Testis (tissue), 2 donors: ENCODE data around the gene HOOK1.

Source experiments
- POLR2A ChIP-seq: fragments of 450-650 bp; IDR thresholded peaks from one replicate; pipeline ENCODE4 v1.6.1; 2017; ENCODE audit warnings: antibody characterized with exemption, mild to moderate bottlenecking, moderate library complexity
- TF ChIP-seq, protein P1 (sequence below), 3 experiments: fragments of 450-650 bp in 2 of 3; fragments of 200-600 bp in 1 of 3; sonication (generic) in 1 of 3; IDR thresholded peaks; one replicate each; pipeline ENCODE4 v1.5.1; 2016 to 2019; ENCODE audit warnings: antibody characterized with exemption in 3 of 3, mild to moderate bottlenecking in 2 of 3, moderate library complexity in 1 of 3

DNA sequence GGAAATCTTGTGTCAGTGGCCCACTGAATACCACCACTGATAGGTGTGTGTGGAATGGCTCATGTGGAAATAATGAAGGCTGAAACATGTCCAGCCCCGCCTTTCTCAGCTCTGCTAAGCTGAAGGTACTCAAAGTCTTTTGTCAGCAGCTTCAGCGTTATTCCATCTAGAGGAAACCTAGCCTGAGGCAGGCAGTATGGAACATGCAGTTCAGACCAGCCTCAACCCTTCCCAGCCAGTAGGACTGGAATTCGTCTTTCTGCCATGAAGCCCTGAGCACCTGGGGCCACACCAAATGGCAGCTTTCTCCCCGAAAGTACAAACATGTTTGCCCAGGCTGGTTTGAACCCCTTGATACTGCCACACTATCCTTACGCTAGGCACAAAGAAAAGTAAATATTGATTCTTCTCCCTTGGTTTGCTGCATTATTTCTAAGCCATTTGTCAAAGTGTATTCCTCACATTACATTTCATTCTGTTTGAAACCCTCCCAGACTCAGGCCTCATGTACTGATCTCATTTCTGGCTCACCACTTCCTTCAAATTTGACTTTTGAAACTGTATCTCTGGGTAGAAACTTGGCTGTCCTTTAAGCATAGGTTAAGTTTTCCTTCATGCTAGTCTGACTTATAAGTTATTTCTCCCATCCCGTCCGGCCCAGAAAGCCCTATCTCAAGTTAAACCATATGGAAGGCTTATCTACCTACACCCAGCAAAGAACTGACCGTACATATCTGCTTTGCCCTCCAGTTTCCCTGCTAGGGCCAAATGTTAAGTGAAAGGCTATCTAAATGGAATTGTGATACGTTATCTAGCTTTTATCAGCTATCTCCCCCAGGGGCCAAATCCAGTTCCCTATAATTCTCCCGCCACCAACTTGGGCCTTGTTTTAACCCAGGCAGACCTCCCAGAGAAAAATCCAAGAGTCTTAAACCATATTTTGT is 45.7 kb upstream of the HOOK1 start:
- TF ChIP-seq, protein P1, sequence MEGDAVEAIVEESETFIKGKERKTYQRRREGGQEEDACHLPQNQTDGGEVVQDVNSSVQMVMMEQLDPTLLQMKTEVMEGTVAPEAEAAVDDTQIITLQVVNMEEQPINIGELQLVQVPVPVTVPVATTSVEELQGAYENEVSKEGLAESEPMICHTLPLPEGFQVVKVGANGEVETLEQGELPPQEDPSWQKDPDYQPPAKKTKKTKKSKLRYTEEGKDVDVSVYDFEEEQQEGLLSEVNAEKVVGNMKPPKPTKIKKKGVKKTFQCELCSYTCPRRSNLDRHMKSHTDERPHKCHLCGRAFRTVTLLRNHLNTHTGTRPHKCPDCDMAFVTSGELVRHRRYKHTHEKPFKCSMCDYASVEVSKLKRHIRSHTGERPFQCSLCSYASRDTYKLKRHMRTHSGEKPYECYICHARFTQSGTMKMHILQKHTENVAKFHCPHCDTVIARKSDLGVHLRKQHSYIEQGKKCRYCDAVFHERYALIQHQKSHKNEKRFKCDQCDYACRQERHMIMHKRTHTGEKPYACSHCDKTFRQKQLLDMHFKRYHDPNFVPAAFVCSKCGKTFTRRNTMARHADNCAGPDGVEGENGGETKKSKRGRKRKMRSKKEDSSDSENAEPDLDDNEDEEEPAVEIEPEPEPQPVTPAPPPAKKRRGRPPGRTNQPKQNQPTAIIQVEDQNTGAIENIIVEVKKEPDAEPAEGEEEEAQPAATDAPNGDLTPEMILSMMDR (IDR thresholded peaks at IDR 0.05), result no peak
- TF ChIP-seq POLR2A, result no peak
